ENCODE results near the gene CYBC1. TPM values are rescaled to one million over a fixed set of nuclear protein-coding genes. Genes with fewer than 3 reads are reported as not detected.

Gene CYBC1
- total RNA-seq, 1 donor from 2014 or later, result 78.1 TPM

DNA sequence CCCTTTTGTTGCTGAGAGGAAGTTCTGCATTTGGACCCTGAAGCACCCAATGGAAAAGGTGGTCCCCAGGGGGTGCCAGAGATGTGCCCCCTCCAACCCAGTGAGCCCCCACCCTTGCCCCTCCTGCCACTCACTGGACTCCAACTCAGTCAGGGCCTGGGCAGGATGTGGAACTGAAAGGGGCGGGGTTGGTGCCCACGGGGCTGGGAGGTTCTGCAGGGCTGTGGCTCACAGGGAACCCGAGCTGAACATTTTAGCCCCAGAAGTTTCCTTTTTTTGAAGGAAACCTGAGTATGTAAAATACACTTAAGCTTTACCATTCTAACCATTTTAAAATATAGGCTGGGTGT, 16.4 kb downstream of the CYBC1 start:
- Mint-ChIP-seq H3K27me3 (no peaks in the 10 kb centered on the region), H3K27ac (no peak overlapping the region), H3K9me3 (no peaks in the 10 kb centered on the region), H3K4me3 (no peak overlapping the region), H3K4me1 (ENCODE audit: unreplicated experiment) (no peaks in the 10 kb centered on the region), H3K36me3 (no peaks in the 10 kb centered on the region)
- DNase-seq (ENCODE audit: extremely low spot score, unreplicated experiment), result no peak
- TF ChIP-seq, protein P1, sequence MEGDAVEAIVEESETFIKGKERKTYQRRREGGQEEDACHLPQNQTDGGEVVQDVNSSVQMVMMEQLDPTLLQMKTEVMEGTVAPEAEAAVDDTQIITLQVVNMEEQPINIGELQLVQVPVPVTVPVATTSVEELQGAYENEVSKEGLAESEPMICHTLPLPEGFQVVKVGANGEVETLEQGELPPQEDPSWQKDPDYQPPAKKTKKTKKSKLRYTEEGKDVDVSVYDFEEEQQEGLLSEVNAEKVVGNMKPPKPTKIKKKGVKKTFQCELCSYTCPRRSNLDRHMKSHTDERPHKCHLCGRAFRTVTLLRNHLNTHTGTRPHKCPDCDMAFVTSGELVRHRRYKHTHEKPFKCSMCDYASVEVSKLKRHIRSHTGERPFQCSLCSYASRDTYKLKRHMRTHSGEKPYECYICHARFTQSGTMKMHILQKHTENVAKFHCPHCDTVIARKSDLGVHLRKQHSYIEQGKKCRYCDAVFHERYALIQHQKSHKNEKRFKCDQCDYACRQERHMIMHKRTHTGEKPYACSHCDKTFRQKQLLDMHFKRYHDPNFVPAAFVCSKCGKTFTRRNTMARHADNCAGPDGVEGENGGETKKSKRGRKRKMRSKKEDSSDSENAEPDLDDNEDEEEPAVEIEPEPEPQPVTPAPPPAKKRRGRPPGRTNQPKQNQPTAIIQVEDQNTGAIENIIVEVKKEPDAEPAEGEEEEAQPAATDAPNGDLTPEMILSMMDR (conservative IDR thresholded peaks at IDR 0.05), result no peak

DNA sequence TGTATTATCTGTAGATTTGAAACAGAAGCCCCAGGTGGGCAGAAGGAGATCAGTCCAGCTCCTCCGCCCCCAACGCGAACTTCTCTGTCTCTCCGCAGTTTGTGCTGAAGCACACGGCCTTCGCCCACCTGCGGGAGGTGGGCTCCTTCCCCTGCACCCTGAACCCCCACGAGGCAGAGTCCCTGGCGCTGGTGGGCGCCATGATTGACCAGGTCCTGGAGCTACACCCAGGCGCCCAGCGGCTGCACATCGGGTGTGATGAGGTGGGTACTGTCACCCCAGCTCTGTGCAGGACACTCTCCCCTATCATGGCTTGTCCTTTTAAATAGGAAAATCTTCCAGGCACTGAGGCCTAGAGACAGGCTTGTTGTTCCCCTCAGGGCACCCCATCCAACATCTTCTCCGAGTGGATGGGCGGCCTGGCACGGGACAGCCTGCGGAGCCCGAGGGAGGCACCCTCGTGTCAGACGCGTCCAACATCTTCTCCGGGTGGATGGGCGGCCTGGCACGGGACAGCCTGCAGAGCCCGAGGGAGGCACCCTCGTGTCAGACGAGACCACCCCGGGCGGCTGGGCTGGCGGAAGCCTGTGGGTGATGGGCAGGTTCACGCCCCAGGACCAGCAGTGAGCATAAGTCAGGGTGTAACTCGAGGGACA, 16.9 kb downstream of the CYBC1 start:
- no peaks in the 10 kb centered on the region for H3K9me3 Mint-ChIP-seq
- DNase-seq (ENCODE audit: extremely low spot score, unreplicated experiment), result no peak
- H3K4me1 Mint-ChIP-seq (ENCODE audit: unreplicated experiment), result no peaks in the 10 kb centered on the region
- TF ChIP-seq, protein P1 (conservative IDR thresholded peaks at IDR 0.05), result no peak
- H3K27me3 Mint-ChIP-seq, result no peaks in the 10 kb centered on the region
- no peak overlapping the region for H3K27ac Mint-ChIP-seq
- no peaks in the 10 kb centered on the region for H3K36me3 Mint-ChIP-seq
- H3K4me3 Mint-ChIP-seq, result no peak overlapping the region

- H3K27ac Mint-ChIP-seq, result no peak overlapping the region
- H3K9me3 Mint-ChIP-seq, result no peaks in the 10 kb centered on the region
- no peaks in the 10 kb centered on the region for H3K4me1 Mint-ChIP-seq (ENCODE audit: unreplicated experiment)
- DNase-seq (ENCODE audit: extremely low spot score, unreplicated experiment), result no peak
- H3K27me3 Mint-ChIP-seq, result no peaks in the 10 kb centered on the region
- TF ChIP-seq, protein P1 (conservative IDR thresholded peaks at IDR 0.05), result no peak
- H3K36me3 Mint-ChIP-seq, result no peaks in the 10 kb centered on the region
- no peak overlapping the region for H3K4me3 Mint-ChIP-seq
These were observed 18.5 kb downstream of the CYBC1 start for GRCh38 chr17:82432017-82432416.

GRCh38 chr17:82429824-82430223, 20.7 kb downstream of the CYBC1 start:
- Mint-ChIP-seq H3K9me3 (no peaks in the 10 kb centered on the region), H3K36me3 (no peaks in the 10 kb centered on the region), H3K4me3 (no peak overlapping the region), H3K4me1 (ENCODE audit: unreplicated experiment) (no peaks in the 10 kb centered on the region), H3K27me3 (no peaks in the 10 kb centered on the region), H3K27ac (no peak overlapping the region)
- TF ChIP-seq, protein P1 (conservative IDR thresholded peaks at IDR 0.05), result no peak
- DNase-seq (ENCODE audit: extremely low spot score, unreplicated experiment), result no peak

- TF ChIP-seq, protein P1 (conservative IDR thresholded peaks at IDR 0.05), result no peak
- DNase-seq (ENCODE audit: extremely low spot score, unreplicated experiment), result no peak
- no peak overlapping the region for H3K4me3 Mint-ChIP-seq
- H3K4me1 Mint-ChIP-seq (ENCODE audit: unreplicated experiment), result no peaks in the 10 kb centered on the region
- no peaks in the 10 kb centered on the region for H3K27me3 Mint-ChIP-seq
- H3K9me3 Mint-ChIP-seq, result no peaks in the 10 kb centered on the region
- no peaks in the 10 kb centered on the region for H3K36me3 Mint-ChIP-seq
- no peak overlapping the region for H3K27ac Mint-ChIP-seq
These were observed 22.0 kb downstream of the CYBC1 start for GRCh38 chr17:82428546-82428945.

DNA sequence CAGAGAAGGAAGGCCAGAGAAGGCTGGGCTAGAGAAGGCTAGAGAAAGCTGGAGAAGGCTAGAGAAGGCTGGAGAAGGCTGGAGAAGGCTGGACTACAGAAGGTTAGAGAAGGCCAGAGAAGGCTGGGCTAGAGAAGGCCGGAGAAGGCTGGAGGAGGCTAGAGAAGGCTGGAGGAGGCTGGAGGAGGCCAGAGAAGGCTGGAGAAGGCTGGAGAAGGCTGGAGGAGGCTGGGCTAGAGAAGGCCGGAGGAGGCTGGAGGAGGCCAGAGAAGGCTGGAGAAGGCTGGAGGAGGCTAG, 25.7 kb downstream of the CYBC1 start:
- no peak for DNase-seq (ENCODE audit: extremely low spot score, unreplicated experiment)
- no peaks in the 10 kb centered on the region for H3K27me3 Mint-ChIP-seq
- peaks cover 20% of the 10 kb centered on the region for H3K36me3 Mint-ChIP-seq
- TF ChIP-seq, protein P1 (conservative IDR thresholded peaks at IDR 0.05), result no peak
- no peak overlapping the region for H3K27ac Mint-ChIP-seq
- H3K4me3 Mint-ChIP-seq, result no peak overlapping the region
- no peaks in the 10 kb centered on the region for H3K4me1 Mint-ChIP-seq (ENCODE audit: unreplicated experiment)
- no peaks in the 10 kb centered on the region for H3K9me3 Mint-ChIP-seq
